AML-193 (cell line): ENCODE data around the gene P2RY6.
A peak's percentile ranks its signal among the peaks of the same experiment; 100 is the strongest.

ENCODE experiments used
- DNase-seq, 2 experiments: peaks; one replicate each; lab custom pipeline; 2025; lab: John Stamatoyannopoulos, UW

The P2RY6 gene

GRCh38 chr11:73237471-73238290, 34.5 kb upstream of the P2RY6 start:
- no peak for DNase-seq

- no peak for DNase-seq
Measured at GRCh38 chr11:73239111-73239521, 33.0 kb upstream of the P2RY6 start.

GRCh38 chr11:73239571-73240189, 32.5 kb upstream of the P2RY6 start:
- DNase-seq = no peak

- DNase-seq = no peak
Measured at GRCh38 chr11:73240190-73240781, 31.9 kb upstream of the P2RY6 start.

DNA sequence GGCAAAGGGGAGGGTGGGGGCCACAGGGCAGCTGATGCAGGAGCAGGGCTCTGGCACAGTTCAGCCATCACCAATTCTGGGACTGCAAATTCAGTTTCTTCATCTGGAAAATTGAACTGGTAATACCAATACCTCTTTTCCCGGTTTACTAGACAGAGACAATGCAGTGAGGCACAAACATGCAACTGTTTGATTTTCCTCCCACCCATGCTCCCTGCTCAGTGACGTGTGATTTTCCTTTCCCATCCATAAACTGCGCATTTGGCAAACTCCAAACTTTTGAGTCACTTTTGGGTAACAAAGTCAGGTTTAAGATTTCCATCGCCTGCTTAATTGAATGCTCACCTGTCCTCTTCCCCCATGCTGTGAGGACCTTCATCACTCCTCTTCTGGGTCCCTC, 30.8 kb upstream of the P2RY6 start:
- DNase-seq = no peak

GRCh38 chr11:73242251-73243092, 29.7 kb upstream of the P2RY6 start:
- DNase-seq = peak; percentile 44 to 58

- DNase-seq = no peak
Measured at GRCh38 chr11:73243093-73243485, 29.0 kb upstream of the P2RY6 start.

DNA sequence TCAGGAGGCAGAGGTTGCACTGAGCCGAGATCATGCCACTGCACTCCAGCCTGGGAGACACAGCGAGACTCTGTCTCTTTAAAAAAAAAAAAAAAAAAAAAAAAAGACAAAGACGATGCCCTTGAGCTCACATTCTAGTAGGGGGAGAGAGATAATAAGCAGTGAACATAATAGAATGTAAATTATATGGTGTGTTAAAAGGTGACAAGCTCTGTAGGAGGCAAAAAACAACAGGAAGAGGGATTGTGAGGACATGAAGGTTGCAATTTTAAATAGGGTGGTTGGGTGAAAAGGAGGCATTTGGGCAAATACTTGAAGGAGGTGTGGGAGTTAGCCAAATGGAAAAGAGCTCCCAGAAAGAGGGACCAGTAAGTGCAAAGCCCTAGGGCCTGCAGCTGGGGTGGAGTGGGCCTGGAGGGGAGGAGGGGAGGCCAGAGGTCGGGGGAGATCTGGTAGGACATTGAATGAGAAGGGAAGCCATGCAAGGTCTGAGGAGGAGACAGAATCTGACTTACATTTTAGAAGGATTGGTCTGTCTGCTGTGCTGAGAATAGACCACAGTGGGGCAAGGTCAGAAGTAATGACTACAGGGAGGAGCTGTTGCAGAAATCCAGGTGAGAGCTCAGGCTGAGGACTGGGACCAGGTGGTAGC, 27.4 kb upstream of the P2RY6 start:
- DNase-seq = no peak

DNA sequence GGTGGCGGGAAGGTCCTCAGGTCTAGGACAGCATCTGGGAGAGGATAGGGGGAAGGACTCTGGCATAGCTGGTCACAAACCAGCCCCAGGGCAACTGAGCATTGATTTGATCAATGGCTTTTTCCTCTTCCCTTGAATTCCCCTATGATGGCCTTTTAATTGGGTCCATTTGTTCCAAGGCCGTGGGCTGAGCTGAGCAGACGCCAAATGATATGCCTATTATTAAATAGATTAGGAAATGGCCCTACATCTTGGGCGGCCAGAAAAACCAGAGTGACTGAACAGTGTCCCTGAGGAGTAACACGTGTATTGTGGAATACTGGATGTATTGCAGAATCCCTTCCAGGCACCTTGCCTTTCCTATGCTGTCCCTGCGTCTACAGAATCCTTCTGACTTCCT, 26.7 kb upstream of the P2RY6 start:
- DNase-seq = no peak

DNA sequence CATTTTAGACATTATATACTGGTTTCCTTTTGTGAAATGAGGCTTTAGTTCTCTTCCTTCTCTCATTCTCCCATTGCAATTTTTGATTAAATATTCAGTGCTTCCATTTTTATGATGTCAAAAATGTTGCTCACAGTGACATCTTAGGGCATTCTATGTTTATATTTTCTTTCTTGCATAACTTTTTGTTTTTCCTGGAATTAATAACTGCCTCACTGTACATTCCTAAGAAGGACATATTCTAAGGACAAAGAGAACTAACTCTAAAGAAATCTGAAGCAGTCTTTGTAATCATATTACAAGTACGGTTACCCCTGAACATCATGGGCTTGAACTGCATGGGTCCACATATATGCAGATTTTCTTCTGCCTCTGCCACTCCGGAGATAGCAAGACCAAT, 25.8 kb upstream of the P2RY6 start:
- no peak for DNase-seq

- no peak for DNase-seq
Measured at GRCh38 chr11:73248526-73249185, 23.5 kb upstream of the P2RY6 start.

DNA sequence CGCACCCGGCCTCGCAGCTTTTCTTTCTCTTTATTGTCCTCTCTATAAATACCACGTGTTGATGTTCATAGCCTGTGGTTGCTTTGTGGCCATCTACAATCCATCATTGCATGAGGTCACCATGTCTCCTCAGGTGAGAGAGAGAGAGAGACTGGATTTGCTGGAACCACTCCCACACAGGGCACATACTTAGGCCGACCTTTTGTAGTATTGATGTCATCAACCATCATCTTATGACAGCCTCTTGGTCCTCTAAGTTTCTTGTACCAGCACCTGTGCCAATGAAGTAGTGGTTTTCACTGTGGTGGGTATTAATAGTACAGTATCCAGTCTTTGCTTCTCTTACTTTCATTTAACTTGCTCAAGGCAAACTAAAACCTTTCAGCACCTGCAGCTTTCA, 22.8 kb upstream of the P2RY6 start:
- DNase-seq = no peak

DNA sequence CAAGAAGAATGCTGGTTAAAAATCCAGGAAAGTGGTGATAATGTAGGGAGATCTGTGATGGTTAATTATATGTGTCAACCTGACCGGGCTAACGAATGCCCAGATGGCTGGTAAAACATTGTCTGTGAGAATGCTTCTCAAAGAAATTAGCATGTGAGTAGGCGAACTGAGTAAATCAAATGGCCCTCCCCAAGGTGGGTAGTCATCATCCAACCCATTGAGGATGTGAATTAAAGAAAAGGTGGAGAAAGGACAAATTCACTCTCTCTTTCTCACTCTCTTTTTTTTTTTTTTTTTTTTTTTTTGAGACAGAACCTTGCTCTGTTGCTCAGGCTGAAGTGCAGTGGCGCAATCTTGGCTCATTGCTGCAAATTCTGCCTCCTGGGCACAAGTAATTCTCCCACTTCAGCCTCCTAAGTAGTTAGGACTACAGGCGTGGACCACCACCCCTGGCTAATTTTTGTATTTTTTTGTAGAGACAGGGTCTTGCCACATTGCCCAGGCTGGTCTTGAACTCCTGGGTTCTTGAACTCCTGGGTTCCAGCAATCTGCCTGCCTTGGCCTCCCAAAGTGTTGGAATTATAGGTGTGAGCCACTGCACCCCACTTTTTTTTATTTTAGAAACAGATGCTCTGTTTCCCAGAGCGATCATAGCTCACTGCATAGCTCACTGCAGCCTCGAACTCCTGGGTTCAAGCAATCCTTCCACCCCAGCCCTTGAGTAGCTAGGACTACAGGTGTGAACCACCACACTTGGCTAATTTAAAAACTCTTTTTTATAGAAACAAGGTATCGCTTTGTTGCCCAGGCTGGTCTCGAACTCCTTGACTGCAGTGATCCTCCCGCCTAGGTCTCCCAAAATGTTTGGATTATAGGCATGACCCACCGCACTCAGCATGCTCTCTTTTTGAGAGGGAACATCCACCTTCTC, 22.0 kb upstream of the P2RY6 start:
- peak; percentile 14 to 36 for DNase-seq

DNA sequence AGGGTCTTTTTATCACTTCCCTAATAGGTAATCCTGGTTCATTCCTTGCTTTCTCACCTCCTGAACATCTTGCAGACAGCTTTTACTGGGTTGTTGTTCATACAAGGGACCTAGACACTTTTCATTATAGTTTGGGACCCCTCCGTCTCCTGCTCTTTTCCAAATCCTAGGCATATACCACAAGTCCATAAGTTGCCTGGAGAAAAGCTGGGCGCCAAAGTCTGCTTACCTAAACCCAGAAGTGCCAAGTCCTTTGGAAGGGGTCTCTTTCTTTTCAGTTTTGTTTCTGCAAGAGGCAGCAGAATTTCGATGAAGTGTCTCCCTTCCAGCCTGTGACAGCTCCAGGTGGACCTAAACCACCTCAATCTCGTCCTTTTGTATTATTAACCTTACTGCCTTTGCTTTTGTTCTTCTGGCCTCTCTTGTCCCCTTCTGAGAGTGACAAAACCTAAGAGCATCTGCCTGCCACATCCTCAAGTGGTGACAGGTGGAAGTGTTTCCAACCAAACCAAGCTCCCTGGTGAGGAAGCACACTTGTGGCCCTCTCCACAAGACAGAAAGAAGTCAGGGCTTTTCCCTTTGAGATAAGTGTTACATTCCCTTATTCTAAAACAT, 19.5 kb upstream of the P2RY6 start:
- DNase-seq = peak; percentile 34 to 42

DNA sequence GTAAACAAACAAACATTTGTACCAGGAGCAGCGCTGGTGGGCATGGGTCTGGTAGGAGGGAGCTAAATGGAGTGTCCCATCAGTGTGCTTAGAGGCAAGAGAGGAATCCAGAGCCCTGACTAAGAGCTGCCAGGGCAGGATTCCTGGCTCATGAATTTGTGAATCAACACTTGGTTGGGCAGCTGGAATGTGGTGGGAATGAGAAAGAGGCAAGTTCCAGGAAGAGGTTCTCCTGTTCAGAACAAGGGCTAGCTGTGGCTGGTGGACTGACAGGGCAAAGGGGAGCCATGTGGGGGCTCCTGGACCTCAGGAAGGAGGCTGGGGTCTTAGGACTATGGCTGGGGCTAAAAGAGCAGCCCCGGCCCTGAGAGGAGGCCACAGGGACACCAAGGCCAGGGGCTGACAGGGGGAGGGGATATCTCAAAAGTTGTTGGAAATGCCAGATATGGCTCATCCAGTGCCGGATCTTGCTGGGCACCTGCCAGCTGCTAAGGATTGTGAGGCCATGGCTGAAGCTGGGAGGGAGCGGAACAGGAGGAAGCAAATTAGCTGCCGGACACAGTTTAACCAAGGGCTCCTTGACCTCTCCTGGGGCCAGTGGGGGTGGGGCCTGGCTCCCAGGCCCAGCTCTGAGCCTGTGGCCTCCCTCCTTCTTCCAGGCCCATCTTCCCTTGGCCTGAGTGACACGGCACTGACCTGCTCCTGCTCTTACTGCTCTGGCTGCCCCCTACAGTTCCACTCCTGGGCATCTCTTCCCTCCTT, 14.6 kb upstream of the P2RY6 start:
- DNase-seq = no peak

DNA sequence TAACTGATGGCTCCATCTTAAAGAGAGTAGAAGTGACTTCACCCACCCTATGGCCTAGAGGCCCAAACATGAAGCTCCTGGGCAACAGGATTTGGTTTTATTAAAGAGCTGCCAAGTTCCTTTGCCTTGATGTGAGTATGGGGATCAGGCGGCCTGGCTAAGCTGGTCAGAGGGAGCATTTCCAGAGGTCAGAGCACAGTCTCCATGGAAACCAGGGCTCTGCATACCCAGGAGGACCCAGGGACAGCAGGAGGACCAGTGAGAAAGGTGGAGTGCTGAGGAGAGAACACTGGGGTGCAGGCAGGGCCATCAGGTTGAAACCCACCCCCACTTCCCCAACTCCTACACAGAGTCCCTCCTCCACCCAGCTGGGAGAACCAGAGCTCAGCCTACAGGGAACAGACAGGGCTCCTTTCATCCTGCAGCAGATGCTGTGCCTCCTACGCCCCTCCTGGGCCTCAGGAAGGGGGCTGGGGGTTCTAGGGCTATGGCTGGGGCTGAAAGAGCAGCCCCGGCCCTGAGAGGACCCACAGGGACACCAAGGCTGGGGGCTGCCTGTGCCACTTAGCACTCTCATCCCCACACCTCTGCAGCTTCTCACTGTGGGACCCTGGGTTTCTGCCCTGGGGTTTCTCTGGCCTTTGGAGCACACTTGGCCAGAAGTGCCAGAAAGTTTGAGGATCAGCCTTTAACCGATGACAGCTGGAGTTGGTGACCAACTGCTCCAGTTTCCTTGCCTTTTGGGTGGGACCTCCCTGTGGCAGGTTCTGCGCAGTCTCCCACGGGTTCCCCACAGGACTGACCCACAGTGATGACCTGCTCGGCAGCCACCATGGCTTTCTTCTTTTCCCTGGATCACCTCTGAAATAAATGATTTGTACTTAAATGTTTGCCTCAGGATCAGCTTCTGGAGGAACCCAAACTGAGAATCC, 13.8 kb upstream of the P2RY6 start:
- no peak for DNase-seq

- no peak for DNase-seq
Measured at GRCh38 chr11:73259406-73260126, 12.6 kb upstream of the P2RY6 start.
